Measurements from ENCODE around the gene COL6A3. TPM values are rescaled to one million over a fixed set of nuclear protein-coding genes. Genes with fewer than 3 reads are reported as not detected.
A peak's percentile ranks its signal among the peaks of the same experiment; 100 is the strongest.

Gene COL6A3
- total RNA-seq, 1 experiment from 2014 or later, result 45.0 TPM

GRCh38 chr2:237312021-237312755 is 101.8 kb downstream of the COL6A3 start:
- BruUV-seq (replicated peaks), result no TSS peak
- Histone ChIP-seq H3K4me2 (ENCODE audit: low read length) (no peak overlapping the region), H4K20me1 (ENCODE audit: low read length) (no peaks in the 10 kb centered on the region), H3F3A (ENCODE audit: low read length, unreplicated experiment) (no peaks in the 10 kb centered on the region), H3K9me3 (ENCODE audit: low read length) (no peaks in the 10 kb centered on the region), H3K27me3 (ENCODE audit: low read length) (no peaks in the 10 kb centered on the region), H2AFZ (ENCODE audit: low read length) (no peak overlapping the region), H3K79me2 (ENCODE audit: low read length) (no peaks in the 10 kb centered on the region), H3K4me1 (ENCODE audit: insufficient read depth, low read length) (no peaks in the 10 kb centered on the region), H3K4me3 (ENCODE audit: low read length) (no peak overlapping the region), H3K9me2 (replicated peaks; ENCODE audit: low read length) (no peaks in the 10 kb centered on the region), H3K36me3 (ENCODE audit: low read depth, low read length) (no peaks in the 10 kb centered on the region), H3K9ac (ENCODE audit: low read length) (no peak overlapping the region), H3K27ac (ENCODE audit: low read length) (no peak overlapping the region)
- ChIA-PET POLR2A (ENCODE audit: unreplicated experiment) (interaction anchor here (0.6 kb wide), 1 partner anchor 110 kb away, joined by 12 read pairs; no protein-coding TSS in a partner anchor), CTCF (no interaction called here)
- TF ChIP-seq EZH2 (IDR thresholded peaks at IDR 0.05; ENCODE audit: low read length, unreplicated experiment), result no peak
- no peak for TF ChIP-seq EZH2phosphoT487 (IDR thresholded peaks at IDR 0.05; ENCODE audit: borderline replicate concordance, low read length)
- no peak for TF ChIP-seq CTCF (conservative IDR thresholded peaks at IDR 0.05; ENCODE audit: low read depth, low read length)
- DNase-seq, result no peak
- intact Hi-C loops (cut with micrococcal nuclease), result no loop called here
- ATAC-seq, result no peak

- H3K4me3 ChIP-seq (ENCODE audit: low read length), result no peak overlapping the region
- no peak overlapping the region for H3K4me2 ChIP-seq (ENCODE audit: low read length)
- no peaks in the 10 kb centered on the region for H3K27me3 ChIP-seq (ENCODE audit: low read length)
- no peak overlapping the region for H3K9ac ChIP-seq (ENCODE audit: low read length)
- H3K4me1 ChIP-seq (ENCODE audit: insufficient read depth, low read length), result no peaks in the 10 kb centered on the region
- ChIA-PET CTCF (interaction anchor here (0.6 kb wide), 1 partner anchor 99 kb away, joined by 12 read pairs; no protein-coding TSS in a partner anchor), POLR2A (ENCODE audit: unreplicated experiment) (no interaction called here)
- H3K9me3 ChIP-seq (ENCODE audit: low read length), result no peaks in the 10 kb centered on the region
- no peaks in the 10 kb centered on the region for H3K9me2 ChIP-seq (replicated peaks; ENCODE audit: low read length)
- ATAC-seq, result peak; percentile 64; the same call in 1 of the 2 replicates
- H3K79me2 ChIP-seq (ENCODE audit: low read length), result no peaks in the 10 kb centered on the region
- TF ChIP-seq EZH2 (IDR thresholded peaks at IDR 0.05; ENCODE audit: low read length, unreplicated experiment), result no peak
- TF ChIP-seq CTCF (conservative IDR thresholded peaks at IDR 0.05; ENCODE audit: low read depth, low read length), result no peak
- no peak for TF ChIP-seq EZH2phosphoT487 (IDR thresholded peaks at IDR 0.05; ENCODE audit: borderline replicate concordance, low read length)
- H2AFZ ChIP-seq (ENCODE audit: low read length), result no peak overlapping the region
- DNase-seq, result peak; percentile 31
- no peaks in the 10 kb centered on the region for H3F3A ChIP-seq (ENCODE audit: low read length, unreplicated experiment)
- no peak overlapping the region for H3K27ac ChIP-seq (ENCODE audit: low read length)
- intact Hi-C loops (cut with micrococcal nuclease), result no loop called here
- no peaks in the 10 kb centered on the region for H4K20me1 ChIP-seq (ENCODE audit: low read length)
- H3K36me3 ChIP-seq (ENCODE audit: low read depth, low read length), result no peaks in the 10 kb centered on the region
- BruUV-seq (replicated peaks), result no TSS peak
Measured at GRCh38 chr2:237310515-237311114, 103.3 kb downstream of the COL6A3 start.

GRCh38 chr2:237309416-237309815 is 104.5 kb downstream of the COL6A3 start:
- TF ChIP-seq EZH2phosphoT487 (IDR thresholded peaks at IDR 0.05; ENCODE audit: borderline replicate concordance, low read length), result no peak
- TF ChIP-seq CTCF (conservative IDR thresholded peaks at IDR 0.05; ENCODE audit: low read depth, low read length), result no peak
- TF ChIP-seq EZH2 (IDR thresholded peaks at IDR 0.05; ENCODE audit: low read length, unreplicated experiment), result no peak
- intact Hi-C loops (cut with micrococcal nuclease), result no loop called here
- Histone ChIP-seq H3K4me2 (ENCODE audit: low read length) (no peak overlapping the region), H3K4me3 (ENCODE audit: low read length) (no peak overlapping the region), H3K9me2 (replicated peaks; ENCODE audit: low read length) (no peaks in the 10 kb centered on the region), H3K79me2 (ENCODE audit: low read length) (no peaks in the 10 kb centered on the region), H4K20me1 (ENCODE audit: low read length) (no peaks in the 10 kb centered on the region), H3F3A (ENCODE audit: low read length, unreplicated experiment) (no peaks in the 10 kb centered on the region), H3K9ac (ENCODE audit: low read length) (no peak overlapping the region), H2AFZ (ENCODE audit: low read length) (no peak overlapping the region), H3K27ac (ENCODE audit: low read length) (no peak overlapping the region), H3K9me3 (ENCODE audit: low read length) (no peaks in the 10 kb centered on the region), H3K4me1 (ENCODE audit: insufficient read depth, low read length) (peaks cover 8% of the 10 kb centered on the region; the same call in 1 of the 2 replicates), H3K36me3 (ENCODE audit: low read depth, low read length) (no peaks in the 10 kb centered on the region), H3K27me3 (ENCODE audit: low read length) (no peaks in the 10 kb centered on the region)
- no peak for DNase-seq
- no peak for ATAC-seq
- BruUV-seq (replicated peaks), result no TSS peak
- ChIA-PET CTCF (no interaction called here), POLR2A (ENCODE audit: unreplicated experiment) (no interaction called here)

Measured in PC-3 (cell line).